ENCODE data around the gene KRTAP1-3.
"Not testable (repeated sequence)": the region's sequence is repeated elsewhere in the genome, so short reads cannot be mapped to it uniquely, and the experiment has no call there.

KRTAP1-3 gene

GRCh38 chr17:41008811-41009210 lies 25.9 kb downstream of the KRTAP1-3 start, which contains the start of gene KRTAP3-1:
KRTAP3-1 (minus strand) TSS chr17:41009128; CDS start chr17:41009074, 54 bp downstream.
- no peak for TF ChIP-seq FOXA1 (IDR thresholded peaks at IDR 0.05)
- TF ChIP-seq ZNF384 (IDR thresholded peaks at IDR 0.05), result no peak
- TF ChIP-seq CTBP1 (IDR thresholded peaks at IDR 0.05; ENCODE audit: borderline replicate concordance), result no peak
- no peak for TF ChIP-seq PKNOX1 (IDR thresholded peaks at IDR 0.05)
- POLR2A ChIA-PET, result no interaction called here
- no peak for DNase-seq (ENCODE audit: extremely low spot score)
- CTCF ChIA-PET, result no interaction called here

GRCh38 chr17:41004397-41004796 lies 30.3 kb downstream of the KRTAP1-3 start:
- ChIA-PET CTCF (no interaction called here), POLR2A (no interaction called here)
- no peak for TF ChIP-seq NFRKB (IDR thresholded peaks at IDR 0.05)
- TF ChIP-seq FOXM1 (IDR thresholded peaks at IDR 0.05; ENCODE audit: borderline replicate concordance), result no peak
- no peak for TF ChIP-seq ELF4 (IDR thresholded peaks at IDR 0.05)
- TF ChIP-seq HDGF (IDR thresholded peaks at IDR 0.05; ENCODE audit: borderline replicate concordance), result no peak
- no peak for TF ChIP-seq ZNF384 (IDR thresholded peaks at IDR 0.05)
- TF ChIP-seq LEF1 (IDR thresholded peaks at IDR 0.05; ENCODE audit: borderline replicate concordance), result no peak
- no peak for TF ChIP-seq SP1 (IDR thresholded peaks at IDR 0.05)
- TF ChIP-seq TARDBP (IDR thresholded peaks at IDR 0.05), result no peak
- TF ChIP-seq BHLHE40 (IDR thresholded peaks at IDR 0.05; ENCODE audit: borderline replicate concordance), result no peak
- TF ChIP-seq SUZ12 (IDR thresholded peaks at IDR 0.05), result no peak
- TF ChIP-seq FOXK2 (IDR thresholded peaks at IDR 0.05), result no peak
- TF ChIP-seq PKNOX1 (IDR thresholded peaks at IDR 0.05), result no peak
- TF ChIP-seq ARNT (IDR thresholded peaks at IDR 0.05), result no peak
- TF ChIP-seq FOXA1 (IDR thresholded peaks at IDR 0.05), result no peak
- DNase-seq (ENCODE audit: extremely low spot score), result no peak

- CTCF ChIA-PET, result no interaction called here
- no peak for DNase-seq (ENCODE audit: extremely low spot score)
- POLR2A ChIA-PET, result no interaction called here
- TF ChIP-seq FOXK2 (IDR thresholded peaks at IDR 0.05) (no peak), TARDBP (IDR thresholded peaks at IDR 0.05) (no peak), FOXM1 (IDR thresholded peaks at IDR 0.05; ENCODE audit: borderline replicate concordance) (no peak), SP1 (IDR thresholded peaks at IDR 0.05) (no peak), CTBP1 (IDR thresholded peaks at IDR 0.05; ENCODE audit: borderline replicate concordance) (no peak), BHLHE40 (IDR thresholded peaks at IDR 0.05; ENCODE audit: borderline replicate concordance) (no peak), ZNF384 (IDR thresholded peaks at IDR 0.05) (no peak), L3MBTL2 (conservative IDR thresholded peaks at IDR 0.05) (no peak), SUZ12 (IDR thresholded peaks at IDR 0.05) (no peak), HDGF (IDR thresholded peaks at IDR 0.05; ENCODE audit: borderline replicate concordance) (no peak), PKNOX1 (IDR thresholded peaks at IDR 0.05) (no peak), LEF1 (IDR thresholded peaks at IDR 0.05; ENCODE audit: borderline replicate concordance) (no peak), FOXA1 (IDR thresholded peaks at IDR 0.05) (no peak), ARNT (IDR thresholded peaks at IDR 0.05) (no peak), ELF4 (IDR thresholded peaks at IDR 0.05) (no peak), NFRKB (IDR thresholded peaks at IDR 0.05) (no peak)
These were observed 30.7 kb downstream of the KRTAP1-3 start for GRCh38 chr17:41003926-41004325.

- CTCF ChIA-PET, result no interaction called here
- POLR2A ChIA-PET, result no interaction called here
- TF ChIP-seq L3MBTL2 (conservative IDR thresholded peaks at IDR 0.05), result no peak
- no peak for TF ChIP-seq TARDBP (IDR thresholded peaks at IDR 0.05)
- no peak for TF ChIP-seq FOXM1 (IDR thresholded peaks at IDR 0.05; ENCODE audit: borderline replicate concordance)
- no peak for TF ChIP-seq CTBP1 (IDR thresholded peaks at IDR 0.05; ENCODE audit: borderline replicate concordance)
- no peak for TF ChIP-seq ARNT (IDR thresholded peaks at IDR 0.05)
- no peak for TF ChIP-seq BHLHE40 (IDR thresholded peaks at IDR 0.05; ENCODE audit: borderline replicate concordance)
- TF ChIP-seq LEF1 (IDR thresholded peaks at IDR 0.05; ENCODE audit: borderline replicate concordance), result no peak
- no peak for DNase-seq (ENCODE audit: extremely low spot score)
These were observed 31.9 kb downstream of the KRTAP1-3 start for GRCh38 chr17:41002814-41003213.

- TF ChIP-seq CTBP1 (IDR thresholded peaks at IDR 0.05; ENCODE audit: borderline replicate concordance), result no peak
- peak; percentile 49 for TF ChIP-seq PKNOX1 (IDR thresholded peaks at IDR 0.05)
- ChIA-PET POLR2A (no interaction called here), CTCF (no interaction called here)
- DNase-seq (ENCODE audit: extremely low spot score), result no peak
These were observed 32.9 kb downstream of the KRTAP1-3 start for GRCh38 chr17:41001795-41002194.

- POLR2A ChIA-PET; CTCF ChIA-PET; DNase-seq (ENCODE audit: extremely low spot score): not testable (repeated sequence)
These were observed 35.1 kb downstream of the KRTAP1-3 start, which contains the start of gene KRTAP3-2 for GRCh38 chr17:40999563-40999962. KRTAP3-2 (minus strand) TSS chr17:40999906; CDS start chr17:40999853, 53 bp downstream.

- no peak for DNase-seq (ENCODE audit: extremely low spot score)
- CTCF ChIA-PET, result no interaction called here
- POLR2A ChIA-PET, result no interaction called here
- TF ChIP-seq FOXA1 (IDR thresholded peaks at IDR 0.05), result no peak
- TF ChIP-seq ELF4 (IDR thresholded peaks at IDR 0.05), result no peak
- TF ChIP-seq TARDBP (IDR thresholded peaks at IDR 0.05), result no peak
- no peak for TF ChIP-seq FOXM1 (IDR thresholded peaks at IDR 0.05; ENCODE audit: borderline replicate concordance)
These were observed 37.3 kb downstream of the KRTAP1-3 start for GRCh38 chr17:40997361-40997760.

All from HEK293T (cell line).